HK-2 (cell line): ENCODE measurements around the gene IFI44.

Experiments used
- DNase-seq: peaks from one replicate; pipeline ENCODE4 v3.0.0-alpha.2; 2018; ENCODE audit not compliant: unreplicated experiment

The IFI44 gene

DNA sequence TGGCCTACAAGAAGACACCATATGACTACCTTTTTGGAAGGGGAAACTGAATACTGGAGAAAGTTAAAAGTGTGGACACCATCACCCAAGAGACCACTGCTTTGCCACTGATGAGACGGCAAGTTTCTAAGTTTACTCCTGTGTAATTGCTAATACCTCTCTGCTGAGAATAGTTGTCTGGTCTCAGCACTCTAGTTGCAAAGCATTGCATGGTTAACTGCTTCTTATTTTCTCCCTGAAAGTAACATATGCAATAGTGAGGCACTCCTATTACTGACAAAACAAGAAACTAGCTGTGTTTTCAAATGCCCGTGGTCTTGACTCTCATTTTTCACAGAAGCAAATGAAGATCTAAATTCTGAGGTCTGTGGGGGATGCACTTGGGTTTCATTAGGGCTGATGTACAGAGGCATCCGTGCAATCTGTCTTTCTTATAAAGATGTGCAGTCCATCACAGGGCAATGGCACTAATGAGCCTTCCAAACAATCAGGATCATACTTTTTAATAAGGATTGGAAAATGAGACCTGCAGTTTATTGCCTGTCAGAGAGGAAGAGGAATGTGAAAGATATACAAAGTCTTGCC is 62.9 kb downstream of the IFI44 start:
- DNase-seq, result no peak

DNA sequence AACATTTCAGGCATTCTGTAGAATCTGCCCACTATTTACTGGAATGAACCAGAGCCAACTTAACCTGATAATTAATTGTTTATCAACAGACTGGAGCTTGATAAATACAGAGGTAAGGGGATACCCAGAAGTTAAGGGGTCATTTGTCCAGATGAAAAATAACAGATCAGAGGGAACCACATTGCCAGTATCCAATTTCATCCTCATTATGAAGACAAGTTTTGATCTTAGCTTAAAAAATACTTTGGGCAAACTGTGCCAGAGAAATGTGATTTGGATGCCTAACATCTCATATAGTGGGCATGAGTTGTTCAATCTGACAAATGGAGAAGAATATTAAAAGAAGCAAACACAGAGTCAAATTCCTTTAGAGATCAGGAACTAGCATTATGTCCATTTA is 63.7 kb downstream of the IFI44 start:
- no peak for DNase-seq
